Caco-2 (cell line): ENCODE results near the gene TRIM26. TPM values are rescaled to one million over a fixed set of nuclear protein-coding genes. Genes with fewer than 3 reads are reported as not detected.

Experiments
- BruUV-seq: library from RNA; stranded (reverse); fragments of 400-500 nt; replicated peaks from 2 replicates; lab custom pipeline; 2021; lab: Mats Ljungman, UMichigan
- CTCF ChIA-PET: fragments of 300-600 bp; sonication (Branson Sonifier 250); formaldehyde crosslinking; loops from one replicate; lab custom pipeline; 2022; ENCODE audit warnings: antibody characterized with exemption; lab: Charles Lee
- POLR2A ChIA-PET: fragments of 300-600 bp; sonication (Branson Sonifier 250); formaldehyde crosslinking; loops from one replicate; lab custom pipeline; 2022; ENCODE audit warnings: antibody characterized with exemption; lab: Charles Lee
- DNase-seq, 2 experiments: peaks; one replicate each; pipeline versions ENCODE4 v3.0.0 to v3.0.0-alpha.2; 2020 to 2022
- H3K27me3 ChIP-seq: replicated peaks from 2 replicates; pipeline ENCODE4 v1.6.0; 2011; ENCODE audit warnings: low read length; ENCODE audit not compliant: control insufficient read depth, insufficient read depth
- H3K36me3 ChIP-seq: 2 replicates; pipeline ENCODE4 v1.5.1; 2011; ENCODE audit warnings: low read length; ENCODE audit not compliant: control insufficient read depth, insufficient read depth
- H3K4me1 ChIP-seq: fragments of 250-450 bp; sonication (Bioruptor Pico); 2 replicates; pipeline ENCODE4 v1.5.1; 2020; ENCODE audit warnings: mild to moderate bottlenecking
- H3K4me3 ChIP-seq: 2 replicates; pipeline ENCODE4 v1.5.1; 2011; ENCODE audit warnings: low read depth, mild to moderate bottlenecking, control low read depth, low read length
- H3K9me3 ChIP-seq: fragments of 250-450 bp; sonication (Bioruptor Pico); 2 replicates; pipeline ENCODE4 v1.5.1; 2020; ENCODE audit warnings: mild to moderate bottlenecking, moderate library complexity
- H3K27ac Mint-ChIP-seq: one replicate; pipeline ENCODE4 v1.8.0; 2022; ENCODE audit warnings: mixed read lengths; ENCODE audit not compliant: unreplicated experiment
- H3K27me3 Mint-ChIP-seq: one replicate; pipeline ENCODE4 v1.8.0; 2022; ENCODE audit warnings: mixed read lengths; ENCODE audit not compliant: insufficient read depth, unreplicated experiment
- H3K36me3 Mint-ChIP-seq: one replicate; pipeline ENCODE4 v1.8.0; 2022; ENCODE audit warnings: mild to moderate bottlenecking, mixed read lengths; ENCODE audit not compliant: insufficient read depth, unreplicated experiment
- H3K4me1 Mint-ChIP-seq: one replicate; pipeline ENCODE4 v1.8.0; 2022; ENCODE audit warnings: low read depth, mixed read lengths; ENCODE audit not compliant: unreplicated experiment
- H3K4me3 Mint-ChIP-seq: one replicate; pipeline ENCODE4 v1.8.0; 2022; ENCODE audit warnings: mild to moderate bottlenecking, moderate library complexity, mixed read lengths; ENCODE audit not compliant: unreplicated experiment
- H3K9me3 Mint-ChIP-seq: one replicate; pipeline ENCODE4 v1.8.0; 2022; ENCODE audit warnings: mixed read lengths; ENCODE audit not compliant: unreplicated experiment
- intact Hi-C: fragments of 100-400 bp; cut with micrococcal nuclease; formaldehyde crosslinking; loops from one replicate; pipeline ENCODE4 v1.10.0; 2022; ENCODE audit not compliant: unreplicated experiment
- total RNA-seq: library from RNA; stranded (reverse); gene quantifications from 2 replicates; pipeline ENCODE4 v1.2.3, GENCODE V29; 2022
- TF ChIP-seq, protein P1 (sequence below), 2 experiments: fragments of 200-600 bp in 1 of 2; IDR thresholded peaks; 1 replicate in 1 of 2; 2 replicates in 1 of 2; pipeline versions ENCODE4 v1.5.1 to v1.8.0; 2011 to 2022; ENCODE audit warnings: antibody characterized with exemption in 1 of 2, control low read depth in 1 of 2, inconsistent platforms in 1 of 2, low read depth in 1 of 2, low read length in 1 of 2, mild to moderate bottlenecking in 1 of 2, moderate library complexity in 1 of 2; ENCODE audit not compliant: insufficient read depth in 1 of 2, severe bottlenecking in 1 of 2, unreplicated experiment in 1 of 2

The TRIM26 gene
- total RNA-seq, 1 experiment from 2014 or later = 49.0 TPM

- Mint-ChIP-seq H3K27me3 (no peaks in the 10 kb centered on the region), H3K36me3 (peaks cover 32% of the 10 kb centered on the region), H3K27ac (peak overlapping the region; percentile 82), H3K4me3 (peak overlapping the region; percentile 68), H3K9me3 (no peaks in the 10 kb centered on the region), H3K4me1 (peaks cover 45% of the 10 kb centered on the region)
- TSS peak; percentile 94 for BruUV-seq
- DNase-seq = no peak
- intact Hi-C loops = loop anchor here (2.0 kb wide), 1 partner anchor 45 kb away; the partner anchor contains the start of gene TRIM15
- ChIA-PET CTCF (interaction anchor here (1.1 kb wide), 1 partner anchor 14 kb away, joined by 3 read pairs; no protein-coding TSS in a partner anchor), POLR2A (interaction anchor here (0.5 to 1.1 kb wide), 3 partner anchors 22 to 118 kb away, joined by 3 to 6 read pairs (median 3); no protein-coding TSS in a partner anchor)
- peak overlapping the region; percentile 22 for H3K4me3 ChIP-seq
- TF ChIP-seq, protein P1, sequence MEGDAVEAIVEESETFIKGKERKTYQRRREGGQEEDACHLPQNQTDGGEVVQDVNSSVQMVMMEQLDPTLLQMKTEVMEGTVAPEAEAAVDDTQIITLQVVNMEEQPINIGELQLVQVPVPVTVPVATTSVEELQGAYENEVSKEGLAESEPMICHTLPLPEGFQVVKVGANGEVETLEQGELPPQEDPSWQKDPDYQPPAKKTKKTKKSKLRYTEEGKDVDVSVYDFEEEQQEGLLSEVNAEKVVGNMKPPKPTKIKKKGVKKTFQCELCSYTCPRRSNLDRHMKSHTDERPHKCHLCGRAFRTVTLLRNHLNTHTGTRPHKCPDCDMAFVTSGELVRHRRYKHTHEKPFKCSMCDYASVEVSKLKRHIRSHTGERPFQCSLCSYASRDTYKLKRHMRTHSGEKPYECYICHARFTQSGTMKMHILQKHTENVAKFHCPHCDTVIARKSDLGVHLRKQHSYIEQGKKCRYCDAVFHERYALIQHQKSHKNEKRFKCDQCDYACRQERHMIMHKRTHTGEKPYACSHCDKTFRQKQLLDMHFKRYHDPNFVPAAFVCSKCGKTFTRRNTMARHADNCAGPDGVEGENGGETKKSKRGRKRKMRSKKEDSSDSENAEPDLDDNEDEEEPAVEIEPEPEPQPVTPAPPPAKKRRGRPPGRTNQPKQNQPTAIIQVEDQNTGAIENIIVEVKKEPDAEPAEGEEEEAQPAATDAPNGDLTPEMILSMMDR (IDR thresholded peaks at IDR 0.05; ENCODE audit: insufficient read depth in 1 of 2, low read depth in 1 of 2, low read length in 1 of 2, severe bottlenecking in 1 of 2, unreplicated experiment in 1 of 2) = no peak
- H3K36me3 ChIP-seq = 0 out of 2 replicates have a peak, but pooled peaks cover 2% of the 10 kb centered on the region
- H3K9me3 ChIP-seq = no peaks in the 10 kb centered on the region
- H3K27me3 ChIP-seq = no peaks in the 10 kb centered on the region
- peaks cover 52% of the 10 kb centered on the region for H3K4me1 ChIP-seq
These were observed 5.4 kb downstream of the TRIM26 start for GRCh38 chr6:30207619-30208295.

GRCh38 chr6:30206799-30207618 is 6.2 kb downstream of the TRIM26 start:
- POLR2A ChIA-PET = interaction anchor here (0.5 to 1.1 kb wide), 3 partner anchors 21 to 118 kb away, joined by 3 to 6 read pairs (median 3); no protein-coding TSS in a partner anchor
- peaks cover 50% of the 10 kb centered on the region for H3K4me1 ChIP-seq

More at GRCh38 chr6:30206799-30207618, 6.2 kb downstream of the TRIM26 start:
- 0 out of 2 replicates have a peak, but pooled peaks cover 2% of the 10 kb centered on the region for H3K36me3 ChIP-seq
- DNase-seq = peak; percentile 75 to 79
- TF ChIP-seq, protein P1 (IDR thresholded peaks at IDR 0.05; ENCODE audit: insufficient read depth in 1 of 2, low read depth in 1 of 2, low read length in 1 of 2, severe bottlenecking in 1 of 2, unreplicated experiment in 1 of 2) = no peak
- H3K4me3 ChIP-seq = peak overlapping the region; percentile 22
- Mint-ChIP-seq H3K4me1 (peaks cover 43% of the 10 kb centered on the region), H3K27ac (peak overlapping the region; percentile 82), H3K9me3 (no peaks in the 10 kb centered on the region), H3K36me3 (peaks cover 28% of the 10 kb centered on the region), H3K4me3 (peak overlapping the region; percentile 68), H3K27me3 (no peaks in the 10 kb centered on the region)
- CTCF ChIA-PET = interaction anchor here (1.1 kb wide), 1 partner anchor 15 kb away, joined by 3 read pairs; no protein-coding TSS in a partner anchor
- intact Hi-C loops = loop anchor here (2.0 kb wide), 1 partner anchor 44 kb away; the partner anchor contains the start of gene TRIM15
- BruUV-seq = no TSS peak
- no peaks in the 10 kb centered on the region for H3K27me3 ChIP-seq
- H3K9me3 ChIP-seq = no peaks in the 10 kb centered on the region
